GM12873 (cell line): ENCODE results near the gene KCNMA1.

ENCODE experiments used
- CTCF ChIP-seq: IDR thresholded peaks from 2 replicates; pipeline ENCODE4 v1.5.1; 2012; ENCODE audit warnings: low read depth, mild to moderate bottlenecking, moderate library complexity, low read length, control low read depth; ENCODE audit not compliant: insufficient read depth; ENCODE audit errors: missing control alignments

KCNMA1 gene

GRCh38 chr10:77661100-77661499 lies 23.5 kb upstream of the KCNMA1 start:
- TF ChIP-seq CTCF, result no peak

- no peak for TF ChIP-seq CTCF
Measured at GRCh38 chr10:77653210-77653609, 15.6 kb upstream of the KCNMA1 start.

- TF ChIP-seq CTCF, result no peak
Measured at GRCh38 chr10:77649333-77650331, 12.0 kb upstream of the KCNMA1 start.

GRCh38 chr10:77648472-77648871 lies 10.9 kb upstream of the KCNMA1 start:
- TF ChIP-seq CTCF, result no peak

- no peak for TF ChIP-seq CTCF
Measured at GRCh38 chr10:77647543-77648293, 10.1 kb upstream of the KCNMA1 start.

- TF ChIP-seq CTCF, result no peak
Measured at GRCh38 chr10:77644557-77645243, 7.1 kb upstream of the KCNMA1 start.
